CD4-positive, alpha-beta T cell (primary cell): ENCODE data around the gene ENGASE. TPM values are rescaled to one million over a fixed set of nuclear protein-coding genes. Genes with fewer than 3 reads are reported as not detected.

Source experiments
- ATAC-seq: fragments of 200-7000 bp; cut with Tn5 transposase; one replicate; pipeline ENCODE4 v1.10.0; 2022; ENCODE audit warnings: mild to moderate bottlenecking; ENCODE audit not compliant: poor library complexity
- CTCF ChIA-PET: fragments of 350-600 bp; sonication (Branson Sonifier 250); formaldehyde crosslinking; loops from one replicate; lab custom pipeline; 2021; ENCODE audit warnings: antibody characterized with exemption, inconsistent platforms; lab: Charles Lee
- POLR2A ChIA-PET: fragments of 350-600 bp; sonication (Branson Sonifier 250); formaldehyde crosslinking; loops from one replicate; lab custom pipeline; 2021; ENCODE audit warnings: antibody characterized with exemption, inconsistent platforms; lab: Charles Lee
- DNase-seq, 14 experiments: peaks; one replicate each; pipeline ENCODE4 v3.0.0-alpha.2; 2013 to 2020; ENCODE audit warnings: mixed read lengths in 2 of 14
- H3K27ac ChIP-seq, 2 donors: one replicate each; pipeline versions ENCODE4 v1.5.1 to v1.7.0; 2013; ENCODE audit warnings: low read length in 2 of 2, low read depth in 1 of 2, mild to moderate bottlenecking in 1 of 2
- H3K27me3 ChIP-seq, 2 experiments: 1 replicate in 1 of 2; 2 replicates in 1 of 2; pipeline versions ENCODE4 v1.6.1 to v1.7.0; 2013; ENCODE audit warnings: low read length in 2 of 2, control low read depth in 1 of 2, mild to moderate bottlenecking in 1 of 2, moderate library complexity in 1 of 2; ENCODE audit not compliant: insufficient read depth in 2 of 2, control insufficient read depth in 1 of 2
- H3K36me3 ChIP-seq: one replicate; pipeline ENCODE4 v1.6.1; 2013; ENCODE audit warnings: low read length, control low read depth; ENCODE audit not compliant: insufficient read depth
- H3K4me1 ChIP-seq: one replicate; pipeline ENCODE4 v1.6.1; 2013; ENCODE audit warnings: low read length, control low read depth; ENCODE audit not compliant: insufficient read depth
- H3K4me3 ChIP-seq: one replicate; pipeline ENCODE4 v1.5.1; 2013; ENCODE audit warnings: mild to moderate bottlenecking, low read length, moderate library complexity
- H3K9me3 ChIP-seq, 2 experiments: 1 replicate in 1 of 2; 2 replicates in 1 of 2; pipeline versions ENCODE4 v1.6.1 to v1.7.0; 2013; ENCODE audit warnings: low read length in 2 of 2, mild to moderate bottlenecking in 2 of 2, control low read depth in 1 of 2, moderate library complexity in 1 of 2; ENCODE audit not compliant: control insufficient read depth in 1 of 2, insufficient read depth in 1 of 2
- H3K27ac Mint-ChIP-seq: one replicate; pipeline ENCODE4 v1.8.0; 2020; ENCODE audit warnings: mixed read lengths
- H3K27me3 Mint-ChIP-seq: one replicate; pipeline ENCODE4 v1.8.0; 2021; ENCODE audit warnings: mixed read lengths
- H3K36me3 Mint-ChIP-seq: one replicate; pipeline ENCODE4 v1.8.0; 2021; ENCODE audit warnings: low read depth, mixed read lengths
- H3K4me1 Mint-ChIP-seq: one replicate; pipeline ENCODE4 v1.8.0; 2021; ENCODE audit warnings: low read depth, mixed read lengths
- H3K4me3 Mint-ChIP-seq: one replicate; pipeline ENCODE4 v1.8.0; 2020; ENCODE audit warnings: mild to moderate bottlenecking, mixed read lengths
- H3K9me3 Mint-ChIP-seq: one replicate; pipeline ENCODE4 v1.8.0; 2020; ENCODE audit warnings: mixed read lengths
- intact Hi-C, 2 experiments: fragments of 100-400 bp; cut with DNase I in 1 of 2; cut with micrococcal nuclease in 1 of 2; formaldehyde crosslinking; loops; one replicate each; pipeline versions ENCODE4 v1.15.1 to v1.9.0; 2023 to 2025; cut with DNase I, micrococcal nuclease
- total RNA-seq, 174 experiments: library from RNA in 2 of 174; stranded (reverse) in 2 of 174; gene quantifications; one replicate each; pipeline ENCODE4 v1.2.3 and lab custom pipeline; 2021 to 2026
- TF ChIP-seq, protein P1 (sequence below): fragments of 200-600 bp; IDR thresholded peaks from one replicate; pipeline ENCODE4 v1.8.0; 2022; ENCODE audit warnings: antibody characterized with exemption, mild to moderate bottlenecking

The ENGASE gene
- total RNA-seq, 2 experiments from 2014 or later = 49.8 to 50.9 TPM

DNA sequence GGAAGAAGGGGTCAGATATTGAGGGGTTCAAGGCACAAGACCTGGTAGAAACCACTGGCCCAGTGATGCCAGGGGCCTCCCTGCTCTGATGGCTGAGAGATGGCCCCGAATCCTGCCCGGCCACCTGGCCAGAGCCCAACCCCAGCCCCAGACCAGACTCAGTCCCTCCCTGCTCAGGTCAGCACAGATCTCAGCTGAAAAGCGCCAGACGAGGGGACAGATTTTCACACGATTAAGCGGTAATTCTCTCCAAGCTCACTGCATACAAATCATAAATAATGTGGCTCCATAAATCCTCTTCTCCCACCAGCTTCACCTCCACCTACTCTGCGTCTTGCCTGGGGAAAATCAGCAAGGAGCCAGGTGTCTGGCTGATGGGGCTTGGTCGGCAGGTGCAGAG lies 57.1 kb downstream of the ENGASE start:
- Histone ChIP-seq H3K4me3 (no peak overlapping the region), H3K27me3 (peaks cover 2 to 6% of the 10 kb centered on the region in 2 experiments), H3K4me1 (no peaks in the 10 kb centered on the region), H3K27ac (no peak overlapping the region), H3K9me3 (peaks cover 0 to 5% of the 10 kb centered on the region in 2 experiments), H3K36me3 (no peaks in the 10 kb centered on the region)
- ChIA-PET POLR2A (no interaction called here), CTCF (no interaction called here)
- no peaks in the 10 kb centered on the region for H3K9me3 Mint-ChIP-seq
- DNase-seq (no peak), ATAC-seq (no peak)
- TF ChIP-seq, protein P1, sequence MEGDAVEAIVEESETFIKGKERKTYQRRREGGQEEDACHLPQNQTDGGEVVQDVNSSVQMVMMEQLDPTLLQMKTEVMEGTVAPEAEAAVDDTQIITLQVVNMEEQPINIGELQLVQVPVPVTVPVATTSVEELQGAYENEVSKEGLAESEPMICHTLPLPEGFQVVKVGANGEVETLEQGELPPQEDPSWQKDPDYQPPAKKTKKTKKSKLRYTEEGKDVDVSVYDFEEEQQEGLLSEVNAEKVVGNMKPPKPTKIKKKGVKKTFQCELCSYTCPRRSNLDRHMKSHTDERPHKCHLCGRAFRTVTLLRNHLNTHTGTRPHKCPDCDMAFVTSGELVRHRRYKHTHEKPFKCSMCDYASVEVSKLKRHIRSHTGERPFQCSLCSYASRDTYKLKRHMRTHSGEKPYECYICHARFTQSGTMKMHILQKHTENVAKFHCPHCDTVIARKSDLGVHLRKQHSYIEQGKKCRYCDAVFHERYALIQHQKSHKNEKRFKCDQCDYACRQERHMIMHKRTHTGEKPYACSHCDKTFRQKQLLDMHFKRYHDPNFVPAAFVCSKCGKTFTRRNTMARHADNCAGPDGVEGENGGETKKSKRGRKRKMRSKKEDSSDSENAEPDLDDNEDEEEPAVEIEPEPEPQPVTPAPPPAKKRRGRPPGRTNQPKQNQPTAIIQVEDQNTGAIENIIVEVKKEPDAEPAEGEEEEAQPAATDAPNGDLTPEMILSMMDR = no peak
- intact Hi-C loops = no loop called here
- H3K27ac Mint-ChIP-seq = no peak overlapping the region
- H3K27me3 Mint-ChIP-seq = peaks cover 23% of the 10 kb centered on the region
- H3K4me3 Mint-ChIP-seq = no peak overlapping the region
- no peaks in the 10 kb centered on the region for H3K4me1 Mint-ChIP-seq
- no peaks in the 10 kb centered on the region for H3K36me3 Mint-ChIP-seq

DNA sequence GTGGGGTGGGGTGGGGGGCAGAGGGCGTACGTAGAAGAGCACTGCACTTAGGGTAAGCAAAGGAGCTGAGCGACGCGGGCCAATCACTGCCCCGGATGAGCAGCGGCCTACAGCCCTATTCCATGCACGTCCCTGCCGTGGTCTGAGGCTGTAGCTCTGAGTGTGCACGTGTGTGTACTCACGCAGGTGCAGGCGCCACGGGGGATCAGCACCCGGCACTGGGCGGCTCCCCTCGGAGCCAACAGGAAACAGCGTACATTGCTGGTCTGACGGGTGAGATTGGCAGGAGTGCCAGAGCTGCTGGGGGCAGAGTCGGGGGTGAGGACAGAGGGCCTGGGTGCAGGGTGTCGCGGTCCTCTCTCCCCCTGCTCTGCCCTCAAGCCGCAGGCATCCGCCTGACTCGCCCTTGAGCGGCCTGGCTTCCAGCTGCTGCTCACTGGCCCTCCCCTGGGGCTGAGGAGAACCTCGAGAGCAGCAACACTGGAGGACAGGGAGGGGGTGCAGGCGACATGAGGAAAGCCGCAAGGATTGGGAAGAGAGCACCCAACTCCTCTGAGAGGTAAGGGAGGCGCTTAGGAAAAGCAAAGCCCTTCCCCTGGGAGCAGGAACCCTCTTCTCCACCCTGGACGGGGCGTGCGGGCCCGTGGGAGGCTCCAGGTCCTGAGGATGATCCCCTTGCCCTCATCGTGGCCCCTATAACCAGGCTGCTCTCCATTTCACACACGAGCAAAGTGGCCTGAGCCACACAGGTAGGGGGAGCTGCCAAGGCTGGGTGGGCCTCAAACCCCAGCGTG lies 57.8 kb downstream of the ENGASE start:
- DNase-seq = no peak
- Histone ChIP-seq H3K9me3 (peaks cover 0 to 5% of the 10 kb centered on the region in 2 experiments), H3K36me3 (no peaks in the 10 kb centered on the region), H3K27ac (no peak overlapping the region), H3K4me1 (no peaks in the 10 kb centered on the region), H3K27me3 (peaks cover 0 to 2% of the 10 kb centered on the region in 2 experiments), H3K4me3 (no peak overlapping the region)
- H3K4me1 Mint-ChIP-seq = no peaks in the 10 kb centered on the region
- no peaks in the 10 kb centered on the region for H3K36me3 Mint-ChIP-seq
- ATAC-seq = no peak
- ChIA-PET POLR2A (no interaction called here), CTCF (no interaction called here)
- no peaks in the 10 kb centered on the region for H3K9me3 Mint-ChIP-seq
- TF ChIP-seq, protein P1 = no peak
- H3K27me3 Mint-ChIP-seq = peaks cover 20% of the 10 kb centered on the region
- intact Hi-C loops = no loop called here
- H3K27ac Mint-ChIP-seq = no peak overlapping the region
- H3K4me3 Mint-ChIP-seq = no peak overlapping the region

DNA sequence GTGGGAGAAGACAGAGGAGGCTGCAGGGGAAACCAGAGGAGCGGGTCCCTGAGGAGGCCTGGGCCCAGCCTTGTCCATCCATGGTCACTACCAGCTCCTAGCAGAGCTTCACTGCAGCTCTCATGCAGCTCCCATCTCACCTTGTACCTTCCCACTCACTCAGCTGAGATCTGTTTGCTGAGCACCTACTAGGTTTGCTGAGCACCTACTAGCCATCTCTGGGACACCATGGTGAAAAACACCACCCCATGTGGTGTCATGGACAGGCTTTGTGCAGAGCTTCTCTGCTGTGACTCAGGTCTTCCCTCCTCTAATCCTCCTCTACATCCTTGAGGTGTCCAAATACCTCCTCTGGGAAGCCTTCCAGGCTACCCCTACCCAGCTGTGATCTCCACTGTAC lies 58.6 kb downstream of the ENGASE start:
- ATAC-seq (no peak), DNase-seq (no peak)
- Histone ChIP-seq H3K27me3 (peaks cover 0 to 2% of the 10 kb centered on the region in 2 experiments), H3K27ac (no peak overlapping the region), H3K36me3 (no peaks in the 10 kb centered on the region), H3K9me3 (peaks cover 0 to 9% of the 10 kb centered on the region in 2 experiments), H3K4me1 (no peaks in the 10 kb centered on the region), H3K4me3 (no peak overlapping the region)
- Mint-ChIP-seq H3K4me3 (no peak overlapping the region), H3K36me3 (no peaks in the 10 kb centered on the region), H3K9me3 (no peaks in the 10 kb centered on the region), H3K4me1 (no peaks in the 10 kb centered on the region), H3K27me3 (peaks cover 22% of the 10 kb centered on the region), H3K27ac (no peak overlapping the region)
- intact Hi-C loops = no loop called here
- ChIA-PET CTCF (no interaction called here), POLR2A (no interaction called here)
- TF ChIP-seq, protein P1 = no peak
